SW480 (cell line): ENCODE results near the gene NDFIP1.

ENCODE experiments used
- DNase-seq: peaks from one replicate; pipeline ENCODE4 v3.0.0-alpha.2; 2016; ENCODE audit warnings: low spot score

NDFIP1 gene

DNA sequence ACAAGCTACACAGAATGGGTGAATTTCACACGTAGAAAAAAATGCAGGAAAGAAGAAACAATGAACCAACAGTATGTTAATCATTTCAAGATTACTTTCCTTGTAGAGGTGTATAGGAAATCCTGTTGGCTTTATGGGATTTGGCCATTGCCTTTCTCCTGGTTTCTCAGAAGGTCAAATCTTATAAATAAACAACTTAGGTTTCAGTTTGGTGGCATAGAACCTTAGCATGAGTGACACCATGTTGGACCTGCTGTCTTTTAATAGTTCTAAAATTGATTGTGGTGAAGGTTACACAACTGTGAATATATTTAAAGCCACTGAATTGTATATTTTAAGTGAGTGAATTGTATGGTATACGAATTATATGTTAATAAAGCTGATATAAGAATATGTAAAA is 16.7 kb upstream of the NDFIP1 start:
- no peak for DNase-seq

DNA sequence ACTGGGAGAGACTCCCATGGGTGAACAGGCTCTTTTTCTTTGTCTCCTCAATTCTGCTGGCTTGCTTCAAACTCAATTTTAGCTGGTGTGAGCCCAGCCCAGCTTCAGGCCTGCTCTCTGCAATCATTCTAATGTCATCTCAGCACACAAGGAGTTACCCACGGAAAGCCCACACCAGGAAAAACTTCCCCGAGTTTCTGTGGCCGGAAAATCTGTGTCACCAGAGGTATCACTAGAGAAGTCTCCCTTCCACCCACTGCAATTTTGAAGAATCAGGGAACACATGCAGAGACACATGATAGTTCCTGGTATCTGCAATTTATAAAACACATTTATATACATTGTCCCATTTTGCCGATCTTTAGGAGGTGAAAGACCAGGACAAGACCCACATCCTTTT is 13.5 kb upstream of the NDFIP1 start:
- DNase-seq: peak; percentile 23

DNA sequence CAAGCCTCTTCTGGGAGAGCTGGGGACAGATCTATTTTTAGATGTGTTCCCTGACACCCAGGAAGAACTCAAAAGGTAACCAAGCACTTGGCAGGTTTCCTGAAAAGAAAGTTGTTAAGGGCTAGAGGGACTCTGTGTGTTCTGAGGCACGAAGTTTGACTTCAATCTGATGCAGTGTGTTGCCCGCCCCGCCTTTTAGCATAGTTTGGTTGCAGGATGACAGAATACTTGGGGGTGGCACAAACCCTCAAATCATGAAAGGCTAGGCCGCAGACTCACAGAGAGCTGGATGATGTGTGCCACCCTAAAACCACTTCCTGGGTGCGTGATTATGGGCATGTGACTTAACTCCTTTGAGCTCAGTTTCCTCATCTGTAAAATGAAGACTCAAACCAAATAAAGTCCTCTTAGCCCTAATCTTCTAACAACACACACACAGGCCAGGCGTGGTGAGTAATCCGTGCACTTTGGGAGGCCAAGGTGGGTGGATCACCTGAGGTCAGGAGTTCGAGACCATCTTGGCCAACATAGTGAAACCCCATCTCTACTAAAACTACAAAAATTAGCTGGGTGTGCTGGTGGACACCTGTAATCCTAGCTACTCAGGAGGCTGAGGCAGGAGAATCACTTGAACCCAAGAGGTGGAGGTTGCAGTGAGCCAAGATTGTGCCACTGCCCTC is 12.8 kb upstream of the NDFIP1 start:
- DNase-seq: peak; percentile 85

DNA sequence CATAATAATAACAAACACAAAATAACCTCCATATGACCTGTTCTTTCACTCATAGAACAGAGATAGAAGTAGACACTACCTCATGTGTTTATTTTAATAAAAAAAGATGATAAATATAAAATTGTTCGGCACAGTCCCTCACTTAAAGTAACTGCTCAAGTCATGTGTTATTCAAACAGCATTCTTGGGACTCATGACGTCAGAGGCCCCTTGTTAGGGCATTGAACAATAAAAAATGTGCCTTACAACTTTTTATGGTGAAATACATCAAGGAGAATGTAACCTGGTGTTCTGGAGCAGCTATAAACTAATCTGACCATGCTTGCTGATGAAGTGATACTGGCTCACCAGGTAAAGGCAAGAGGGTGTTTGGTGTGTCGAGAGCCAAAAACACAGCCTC is 12.2 kb upstream of the NDFIP1 start:
- DNase-seq: no peak

DNA sequence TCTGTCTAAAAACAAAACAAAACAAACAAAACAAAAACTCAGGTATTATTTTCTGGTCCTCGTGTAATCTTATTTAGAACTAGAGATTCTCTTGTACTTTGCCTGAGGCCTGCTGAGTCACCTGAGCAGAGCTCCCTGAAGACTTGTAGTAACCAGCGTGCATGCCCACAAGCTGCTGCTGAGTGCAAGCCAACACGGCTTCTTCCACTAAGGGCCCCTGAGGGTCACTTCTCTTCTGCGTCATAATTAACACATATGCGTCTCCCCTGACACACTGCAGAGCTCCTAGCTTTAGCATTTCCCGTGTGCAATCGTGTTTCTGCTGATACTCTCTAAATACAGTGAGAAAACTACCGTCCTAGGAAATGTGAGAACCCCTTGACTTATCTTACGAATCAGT is 10.9 kb upstream of the NDFIP1 start:
- no peak for DNase-seq

DNA sequence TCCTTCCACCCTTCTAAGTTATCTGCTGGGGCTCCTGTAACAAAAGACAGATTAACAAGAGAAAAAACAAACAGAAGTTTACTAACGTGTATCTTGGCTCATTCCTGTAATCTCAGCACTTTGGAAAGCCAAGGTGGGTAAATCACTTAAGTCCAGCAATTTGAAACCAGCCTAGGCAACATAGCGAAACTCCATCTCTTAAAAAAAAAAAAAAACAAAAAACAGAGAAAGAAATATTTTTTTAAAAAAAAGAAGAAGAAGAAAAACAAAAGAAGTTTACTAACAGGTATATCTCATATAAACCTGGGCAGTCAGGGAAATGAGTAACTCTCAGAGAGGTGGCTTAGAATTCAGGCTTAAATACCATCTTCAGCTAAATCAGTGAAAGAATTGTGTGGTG is 10.3 kb upstream of the NDFIP1 start:
- no peak for DNase-seq

DNA sequence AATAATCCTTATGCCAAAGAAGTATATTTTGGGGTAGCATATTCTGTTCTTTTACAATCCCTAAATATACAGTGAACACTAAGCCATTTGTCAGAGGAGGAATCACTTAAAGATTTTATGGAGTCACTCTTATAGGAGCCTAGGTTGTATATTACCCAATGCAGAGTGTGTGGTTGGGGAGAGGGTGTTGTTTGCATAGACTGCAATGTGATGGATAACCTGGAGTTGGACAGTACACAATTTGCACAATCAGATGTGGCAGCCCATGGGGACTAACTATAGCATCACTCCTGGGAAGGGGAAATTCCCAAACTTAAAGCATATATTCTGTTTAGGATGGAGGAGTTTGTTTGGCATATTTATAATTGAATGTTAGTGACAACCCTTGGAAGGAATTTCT is 9.6 kb upstream of the NDFIP1 start:
- no peak for DNase-seq

DNA sequence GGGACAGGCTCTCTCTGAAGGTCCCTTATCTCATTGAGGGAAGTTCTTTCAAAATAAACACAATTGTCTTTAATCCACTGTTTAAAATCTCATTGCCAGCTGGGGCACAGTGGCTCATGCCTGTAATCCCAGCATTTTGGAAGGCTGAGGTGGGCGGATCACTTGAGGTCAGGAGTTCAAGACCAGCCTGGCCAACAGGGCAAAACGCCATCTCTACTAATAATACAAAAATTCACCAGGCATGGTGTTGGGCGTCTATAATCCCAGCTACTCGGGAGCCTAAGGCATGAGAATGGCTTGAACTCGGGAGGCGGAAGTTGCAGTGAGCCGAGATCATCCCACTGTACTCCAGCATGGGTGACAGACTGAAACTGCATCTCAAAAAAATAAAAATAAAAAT is 8.3 kb upstream of the NDFIP1 start:
- DNase-seq: no peak

DNA sequence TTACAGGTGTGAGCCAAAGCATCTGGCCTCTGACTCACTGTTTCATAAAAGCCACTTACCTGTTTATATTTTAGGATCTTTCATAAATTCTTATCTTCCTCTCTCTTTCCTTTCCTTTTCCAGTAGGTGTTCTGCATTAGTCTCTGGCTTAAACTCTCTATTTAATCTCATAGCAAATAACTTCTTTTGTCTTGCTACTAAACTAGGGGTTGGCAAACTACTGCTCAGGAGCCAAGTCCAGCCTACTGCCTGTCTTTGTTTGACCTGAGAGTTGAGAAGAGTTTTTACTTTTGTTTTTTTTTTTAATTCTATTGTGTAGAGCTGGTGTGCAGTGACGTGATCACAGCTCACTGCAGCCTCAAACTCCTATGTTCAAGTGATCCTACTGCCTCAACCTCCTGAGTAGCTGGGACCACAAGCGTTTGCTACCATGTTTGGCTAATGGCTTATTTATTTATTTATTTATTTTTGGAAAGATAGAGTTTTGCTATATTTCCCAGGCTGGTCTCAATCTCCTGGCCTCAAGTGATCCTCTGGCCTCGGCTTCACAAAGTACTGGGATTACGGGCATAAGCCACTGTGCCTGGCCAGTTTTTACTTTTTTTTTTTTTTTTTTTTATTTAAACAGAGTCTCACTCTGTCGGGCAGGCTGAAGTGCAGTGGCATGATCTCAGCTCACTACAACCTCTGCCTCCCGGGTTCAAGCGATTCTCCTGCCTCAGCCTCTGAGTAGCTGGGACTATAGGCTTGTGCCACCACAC is 5.4 kb upstream of the NDFIP1 start:
- DNase-seq: no peak

DNA sequence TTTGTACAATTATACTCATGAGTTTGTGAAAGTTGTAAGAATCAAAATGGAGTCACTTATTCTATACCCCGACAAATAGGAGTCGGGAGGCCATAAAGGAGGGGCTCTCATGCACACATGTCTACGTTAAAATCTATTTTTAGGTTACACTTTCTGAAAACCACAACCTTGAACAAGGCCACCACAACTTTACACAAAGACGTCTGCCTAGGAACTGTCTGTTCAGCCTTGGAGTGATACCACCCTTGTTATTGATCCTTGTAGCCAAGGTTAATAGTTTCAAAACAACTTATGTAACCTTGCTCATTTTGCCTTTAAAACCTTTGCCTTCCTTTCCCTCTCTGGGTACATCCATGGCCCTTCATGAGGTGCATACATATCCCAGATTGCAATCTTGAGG is 4.1 kb upstream of the NDFIP1 start:
- no peak for DNase-seq

DNA sequence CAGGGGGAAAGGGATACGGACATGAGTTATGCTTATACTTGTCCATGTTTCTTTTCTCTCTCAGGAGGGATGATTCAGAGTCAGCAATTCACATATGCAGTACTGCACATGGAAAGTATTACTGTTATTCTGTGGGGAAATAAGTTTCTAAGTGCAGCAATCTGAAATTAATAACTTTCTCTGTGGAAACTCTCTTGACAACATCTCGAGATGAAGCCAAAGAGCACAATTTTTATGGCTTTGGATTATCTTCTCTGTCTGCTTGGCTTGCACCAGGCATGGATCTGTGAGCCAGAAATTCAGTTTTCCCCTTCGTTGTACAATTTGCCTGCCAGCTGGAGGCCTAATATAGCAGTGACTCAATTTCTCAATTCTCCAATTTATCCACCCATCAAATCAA is 2.5 kb upstream of the NDFIP1 start:
- no peak for DNase-seq

DNA sequence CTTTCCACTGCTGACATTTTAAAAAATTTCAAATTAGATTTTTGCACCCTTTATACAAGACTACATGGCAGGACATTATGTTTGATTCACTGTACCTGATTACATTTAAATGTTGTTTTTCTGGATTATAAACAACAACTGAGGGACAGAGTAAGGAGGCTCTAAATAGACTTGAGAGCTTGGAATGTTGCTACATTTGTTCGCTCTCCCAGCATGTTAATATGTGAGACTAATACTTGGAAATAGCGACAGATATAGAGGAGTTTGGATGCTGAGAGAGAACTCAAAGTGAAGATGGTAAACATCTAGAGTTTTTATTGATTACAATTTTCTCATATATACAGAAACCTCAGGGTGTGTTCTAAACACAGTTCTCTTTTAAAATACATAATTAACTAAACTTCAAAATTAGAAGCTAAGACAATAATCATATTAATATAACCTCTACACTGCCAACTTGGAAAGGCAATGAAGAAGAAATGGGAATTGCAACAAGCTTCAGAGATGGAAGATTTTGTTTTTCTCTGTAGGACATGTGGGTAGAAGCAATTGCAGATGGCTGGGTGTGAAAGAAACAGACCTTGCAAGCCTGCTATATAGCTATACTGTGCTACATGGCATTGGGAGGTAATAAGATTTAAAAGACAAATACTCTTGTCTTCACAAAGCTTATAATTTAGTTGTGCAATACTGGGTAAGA is 1.4 kb upstream of the NDFIP1 start:
- DNase-seq: no peak

DNA sequence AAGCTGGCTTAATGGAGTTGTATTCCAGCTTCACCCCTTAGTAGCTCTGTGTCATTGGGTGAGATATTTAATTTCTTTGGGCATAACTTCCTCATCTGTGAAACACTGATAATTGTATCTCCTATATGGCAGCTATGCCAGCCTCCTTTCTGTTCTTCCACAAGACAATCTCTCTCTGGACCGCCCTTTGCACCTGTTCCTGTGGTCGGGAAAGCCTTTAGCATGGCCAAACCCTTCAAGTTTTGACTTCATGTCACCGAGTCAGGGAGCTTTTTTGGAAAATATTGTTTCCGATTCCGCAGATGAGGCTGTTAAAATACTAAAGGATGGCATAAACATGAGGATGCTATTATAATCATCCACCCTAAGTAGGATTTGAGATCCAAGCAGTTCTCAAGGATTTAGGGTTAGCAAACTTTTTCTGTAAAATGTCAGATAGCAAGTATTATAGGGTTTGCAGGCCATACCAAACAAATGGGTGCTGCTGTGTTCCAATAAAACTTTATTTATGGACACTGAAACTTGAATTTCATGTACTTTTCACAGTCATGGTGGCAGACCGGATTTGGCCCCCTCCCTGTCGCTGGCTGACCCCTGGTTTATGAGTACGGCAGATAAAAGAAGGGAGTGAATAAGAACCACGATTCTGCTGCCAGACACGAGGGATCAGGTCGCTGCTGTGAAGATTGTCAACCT is 695 bp upstream of the NDFIP1 start:
- no peak for DNase-seq

DNA sequence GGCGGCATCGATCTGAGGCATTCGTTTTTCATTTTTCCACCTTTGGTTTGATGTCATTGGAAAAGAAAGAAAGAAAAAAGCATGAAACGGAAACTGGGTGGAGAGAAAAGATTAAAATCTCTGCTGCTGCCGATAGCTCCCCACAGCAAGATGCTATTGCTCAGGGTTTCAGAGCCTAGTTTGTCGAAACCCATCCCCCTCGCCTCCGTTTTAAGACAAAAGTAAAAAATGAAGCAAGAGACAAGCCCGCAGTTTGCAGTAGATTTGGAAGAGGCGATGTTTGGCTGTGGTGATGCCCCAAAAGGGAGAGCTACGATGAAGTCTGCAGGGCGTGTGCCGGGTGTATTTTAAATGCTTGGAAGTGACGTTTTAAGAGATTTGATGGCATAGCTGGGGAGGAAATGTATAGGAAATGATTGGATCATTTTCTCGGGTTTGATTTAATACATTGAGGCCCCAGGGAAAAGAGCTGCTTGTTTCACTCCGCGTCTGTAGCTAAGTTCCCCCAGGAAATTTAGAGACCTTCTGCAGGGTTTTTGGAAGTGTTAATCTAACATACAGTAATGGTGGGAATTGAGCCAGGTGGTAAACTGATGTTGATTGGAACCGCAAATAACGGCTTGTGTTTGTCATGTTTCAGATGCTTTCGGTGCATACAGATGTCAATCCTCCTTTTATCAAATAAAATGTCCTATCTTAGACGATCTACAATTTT is 909 bp downstream of the NDFIP1 start:
- peak; percentile 25 for DNase-seq

DNA sequence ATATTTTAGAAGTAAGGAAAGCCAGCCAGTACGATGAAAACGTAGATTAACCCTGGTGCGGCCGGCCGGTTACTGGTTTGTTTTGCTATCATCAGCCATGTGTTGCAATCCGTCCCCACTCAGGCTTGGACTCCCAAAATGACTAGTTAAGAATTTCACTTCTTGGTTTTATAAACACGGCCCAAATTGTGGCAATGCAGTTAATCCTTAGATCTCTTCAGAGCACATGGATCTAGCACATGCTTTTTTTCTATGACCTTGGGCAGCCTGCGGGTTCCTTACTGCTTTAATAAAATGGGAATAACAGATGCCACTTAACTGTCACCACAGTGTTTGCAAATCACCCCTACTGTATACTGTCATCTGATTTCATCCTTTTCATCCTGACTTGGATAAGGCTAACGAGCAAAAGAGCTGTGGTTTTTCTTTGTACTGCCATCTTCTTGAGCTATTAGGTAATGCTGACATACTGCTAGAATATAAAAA is 1.5 kb downstream of the NDFIP1 start:
- DNase-seq: peak; percentile 44

DNA sequence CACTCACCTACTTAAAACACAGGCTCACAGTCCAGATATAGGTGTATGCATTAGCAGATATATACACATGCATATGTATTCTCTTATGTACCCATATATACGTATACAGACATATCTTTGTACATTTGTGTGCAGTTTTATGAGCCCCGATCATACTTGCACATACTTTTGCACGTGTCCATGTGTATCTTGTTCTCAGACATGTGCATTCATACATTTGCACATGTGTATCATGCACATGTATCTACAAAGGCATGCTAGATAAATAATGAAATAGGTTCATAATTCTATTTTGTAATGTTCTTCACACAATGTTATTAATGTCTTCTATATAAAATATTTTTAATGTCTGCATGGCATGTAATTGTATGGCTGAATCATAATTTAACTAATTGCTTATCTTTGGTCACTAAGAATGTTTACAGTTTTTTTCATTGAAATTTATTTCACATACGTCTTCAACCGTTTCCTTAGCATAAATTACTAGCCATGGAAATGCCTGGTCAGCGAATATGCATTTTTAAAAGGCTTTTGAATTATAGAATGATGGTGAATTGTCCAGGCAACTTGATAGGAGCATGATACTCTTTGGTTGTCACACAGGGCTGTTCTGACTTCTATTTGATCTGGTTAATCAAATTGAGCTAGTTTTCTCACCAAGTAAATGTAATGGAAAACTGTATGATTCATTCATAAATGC is 2.6 kb downstream of the NDFIP1 start:
- no peak for DNase-seq

DNA sequence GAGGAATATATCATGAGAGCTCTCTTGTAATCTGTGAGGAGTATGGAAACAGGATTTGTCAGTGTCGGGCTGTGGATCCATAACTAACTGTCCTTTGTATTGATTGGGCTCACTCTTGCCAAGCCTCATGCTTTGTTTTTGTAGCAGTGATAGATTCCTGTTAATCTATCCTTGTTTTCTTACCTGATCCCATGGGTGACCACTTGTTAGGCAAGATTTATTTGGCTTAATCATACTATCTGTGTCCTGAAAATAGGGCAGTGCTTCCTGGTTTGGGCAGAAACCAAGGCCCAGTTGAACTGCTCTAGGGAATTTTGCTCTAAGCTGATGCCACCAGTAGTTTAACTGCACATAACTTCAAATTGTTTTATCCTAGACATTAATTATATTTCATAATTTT is 6.1 kb downstream of the NDFIP1 start:
- DNase-seq: no peak

DNA sequence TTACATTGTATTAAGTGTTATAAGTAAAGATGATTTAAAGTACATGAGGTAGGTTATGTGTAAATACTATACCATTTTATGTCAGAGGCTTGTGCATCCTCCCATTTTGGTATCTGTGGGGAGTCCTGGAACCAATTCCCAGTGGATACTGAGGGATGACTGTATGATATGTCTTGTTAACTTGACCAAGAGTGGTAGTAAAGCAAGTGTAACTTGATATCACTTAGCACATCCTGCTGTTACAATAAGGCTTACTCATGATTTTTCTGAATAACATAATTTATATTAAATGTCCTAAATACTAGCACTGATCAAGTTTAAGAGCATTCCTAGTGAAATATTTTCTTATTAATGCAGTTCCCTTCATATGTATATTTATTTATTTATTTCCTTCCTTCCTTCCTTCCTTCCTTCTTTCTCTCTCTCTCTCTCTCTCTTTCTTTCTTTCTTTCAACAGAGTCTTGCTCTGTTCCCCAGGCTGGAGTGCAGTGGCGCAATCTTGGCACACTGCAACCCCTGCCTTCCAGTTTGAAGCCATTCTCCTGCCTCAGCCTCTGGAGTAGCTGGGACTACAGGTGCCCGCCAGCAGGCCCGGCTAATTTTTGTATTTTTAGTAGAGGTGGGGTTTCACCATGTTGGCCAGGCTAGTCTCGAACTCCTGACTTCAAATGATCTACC is 7.5 kb downstream of the NDFIP1 start:
- DNase-seq: no peak

DNA sequence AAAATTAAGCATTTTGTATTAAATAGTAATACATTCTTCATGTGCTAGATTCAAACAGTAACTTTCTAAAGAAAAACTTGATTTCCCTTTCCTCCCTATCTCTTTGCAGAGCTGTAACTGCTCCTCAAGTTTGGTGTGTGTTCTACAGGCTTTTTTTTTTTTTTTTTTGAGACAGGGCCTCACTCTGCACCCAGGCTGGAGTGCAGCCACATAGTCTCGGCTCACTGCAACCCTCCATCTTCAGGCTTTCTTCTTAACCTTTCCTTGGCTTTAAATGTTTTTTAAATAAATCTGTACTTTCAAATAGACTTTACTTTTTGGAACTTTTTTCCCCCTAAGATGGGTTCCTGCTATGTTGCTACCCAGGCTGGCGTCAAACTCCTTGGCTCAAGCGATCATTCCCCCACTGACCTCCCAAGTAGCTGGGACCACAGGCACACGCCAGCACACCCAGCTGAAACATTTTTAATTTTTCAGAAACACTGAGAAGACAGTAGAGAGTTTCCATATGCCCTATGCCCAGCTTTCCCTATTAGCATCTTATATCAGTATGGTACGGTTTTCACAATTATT is 9.1 kb downstream of the NDFIP1 start:
- no peak for DNase-seq

DNA sequence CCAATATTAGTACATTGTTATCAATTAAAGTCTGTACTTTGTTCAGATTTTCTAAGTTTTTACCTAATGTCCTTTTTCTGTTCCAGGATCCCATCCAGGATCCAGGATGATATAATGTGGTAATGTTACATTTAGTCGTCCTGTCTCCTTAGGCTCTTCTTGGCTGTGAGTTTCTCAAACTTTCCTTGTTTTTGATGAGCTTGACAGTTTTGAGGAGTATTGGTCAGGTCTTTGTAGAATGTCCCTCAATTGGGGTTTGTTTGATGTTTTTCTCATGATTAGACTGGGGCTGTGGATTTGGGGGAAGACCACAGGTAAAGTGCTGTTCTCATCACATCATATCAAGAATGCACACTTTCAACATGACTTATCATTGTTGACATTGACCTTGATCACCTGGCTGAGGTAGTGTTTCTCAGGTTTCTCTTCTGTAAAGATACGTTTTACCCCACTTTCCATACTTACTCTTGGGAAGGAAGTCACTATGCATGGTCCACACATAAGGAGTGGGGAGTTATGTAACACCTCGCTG is 9.6 kb downstream of the NDFIP1 start:
- no peak for DNase-seq
